Type B pancreatic cell (in vitro differentiated cells): ENCODE results near the gene SPTBN4. TPM values are rescaled to one million over a fixed set of nuclear protein-coding genes. Genes with fewer than 3 reads are reported as not detected.

Experiments used
- DNase-seq: peaks from one replicate; pipeline ENCODE4 v3.0.0; 2021; ENCODE audit warnings: mixed read lengths; ENCODE audit not compliant: unreplicated experiment; ENCODE audit errors: extremely low spot score
- H3K27ac Mint-ChIP-seq: 2 replicates; pipeline ENCODE4 v1.8.0; 2021; ENCODE audit warnings: mild to moderate bottlenecking, mixed read lengths
- H3K27me3 Mint-ChIP-seq: 2 replicates; pipeline ENCODE4 v1.8.0; 2021; ENCODE audit warnings: mixed read lengths
- H3K36me3 Mint-ChIP-seq: 2 replicates; pipeline ENCODE4 v1.8.0; 2021; ENCODE audit warnings: mixed read lengths
- H3K4me1 Mint-ChIP-seq: one replicate; pipeline ENCODE4 v1.8.0; 2021; ENCODE audit warnings: mixed read lengths; ENCODE audit not compliant: unreplicated experiment
- H3K4me3 Mint-ChIP-seq: 2 replicates; pipeline ENCODE4 v1.8.0; 2021; ENCODE audit warnings: mild to moderate bottlenecking, mixed read lengths
- H3K9me3 Mint-ChIP-seq: 2 replicates; pipeline ENCODE4 v1.8.0; 2021; ENCODE audit warnings: mixed read lengths
- CTCF ChIP-seq: fragments of 200-600 bp; sonication (generic); conservative IDR thresholded peaks from 2 replicates; pipeline ENCODE4 v1.5.0; 2021; ENCODE audit warnings: antibody characterized with exemption, mild to moderate bottlenecking
- total RNA-seq: library from RNA; stranded (reverse); gene quantifications from 2 replicates; pipeline ENCODE4 v1.2.1, GENCODE V29; 2021; ENCODE audit warnings: low replicate concordance

The SPTBN4 gene
- total RNA-seq, 1 donor from 2014 or later = 2.6 TPM

- Mint-ChIP-seq H3K27me3 (no peaks in the 10 kb centered on the region), H3K36me3 (no peaks in the 10 kb centered on the region), H3K4me3 (peak overlapping the region; percentile 85), H3K27ac (peak overlapping the region; percentile 95), H3K9me3 (no peaks in the 10 kb centered on the region), H3K4me1 (peaks cover 18% of the 10 kb centered on the region)
- no peak for TF ChIP-seq CTCF
- DNase-seq = no peak
These were observed 46.4 kb upstream of the SPTBN4 start for GRCh38 chr19:40420451-40420765.

- Mint-ChIP-seq H3K4me3 (peak overlapping the region; percentile 85), H3K4me1 (peaks cover 18% of the 10 kb centered on the region), H3K27me3 (no peaks in the 10 kb centered on the region), H3K36me3 (no peaks in the 10 kb centered on the region), H3K9me3 (no peaks in the 10 kb centered on the region), H3K27ac (peak overlapping the region; percentile 95)
- DNase-seq = peak; percentile 89
- TF ChIP-seq CTCF = peak; percentile 97
These were observed 45.7 kb upstream of the SPTBN4 start for GRCh38 chr19:40420766-40421765.

- TF ChIP-seq CTCF = no peak
- no peak for DNase-seq
- Mint-ChIP-seq H3K36me3 (no peaks in the 10 kb centered on the region), H3K27ac (peak overlapping the region; percentile 95), H3K9me3 (no peaks in the 10 kb centered on the region), H3K4me1 (peaks cover 18% of the 10 kb centered on the region), H3K4me3 (peak overlapping the region; percentile 39), H3K27me3 (no peaks in the 10 kb centered on the region)
These were observed 44.6 kb upstream of the SPTBN4 start for GRCh38 chr19:40421993-40422747.

GRCh38 chr19:40422748-40423566 lies 43.8 kb upstream of the SPTBN4 start:
- H3K9me3 Mint-ChIP-seq = no peaks in the 10 kb centered on the region
- TF ChIP-seq CTCF = no peak
- no peak overlapping the region for H3K4me3 Mint-ChIP-seq
- H3K36me3 Mint-ChIP-seq = no peaks in the 10 kb centered on the region
- no peak overlapping the region for H3K27ac Mint-ChIP-seq
- DNase-seq = no peak
- H3K27me3 Mint-ChIP-seq = no peaks in the 10 kb centered on the region
- peaks cover 17% of the 10 kb centered on the region for H3K4me1 Mint-ChIP-seq

- no peak for DNase-seq
- H3K4me3 Mint-ChIP-seq = peak overlapping the region; percentile 68
- no peaks in the 10 kb centered on the region for H3K27me3 Mint-ChIP-seq
- H3K4me1 Mint-ChIP-seq = peaks cover 17% of the 10 kb centered on the region
- peak overlapping the region; percentile 93 for H3K27ac Mint-ChIP-seq
- H3K36me3 Mint-ChIP-seq = no peaks in the 10 kb centered on the region
- no peaks in the 10 kb centered on the region for H3K9me3 Mint-ChIP-seq
- no peak for TF ChIP-seq CTCF
These were observed 42.9 kb upstream of the SPTBN4 start for GRCh38 chr19:40423938-40424337.
